ENCODE measurements around the gene PSMB7.

Gene PSMB7

GRCh38 chr9:124409410-124409809, 5.8 kb downstream of the PSMB7 start:
- no peak for DNase-seq

GRCh38 chr9:124403246-124403645, 12.0 kb downstream of the PSMB7 start:
- no peak for DNase-seq

- no peak for DNase-seq
Observed at GRCh38 chr9:124399968-124400940, 15.0 kb downstream of the PSMB7 start.

- DNase-seq: no peak
Observed at GRCh38 chr9:124399323-124399967, 15.8 kb downstream of the PSMB7 start.

GRCh38 chr9:124398191-124398935, 16.9 kb downstream of the PSMB7 start:
- DNase-seq: no peak

DNA sequence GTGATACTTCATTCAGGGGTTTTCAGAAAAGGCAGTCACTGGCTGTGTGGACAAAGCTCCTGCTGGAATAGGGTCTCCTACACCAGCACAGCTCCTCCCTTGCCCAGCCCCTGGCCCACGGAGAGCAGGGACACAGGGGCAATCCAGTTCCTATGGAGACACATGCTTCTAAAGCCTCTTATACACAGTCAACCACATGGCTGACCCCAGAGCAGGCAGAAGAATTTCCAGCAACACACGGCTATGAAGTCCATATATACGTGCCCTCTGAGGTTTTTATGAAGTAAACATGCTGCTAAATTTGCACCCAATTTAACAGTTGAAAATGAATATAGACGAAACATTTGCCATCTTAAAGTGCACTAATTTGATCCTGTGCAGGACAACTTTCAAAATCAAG, 19.4 kb downstream of the PSMB7 start:
- DNase-seq: no peak

- DNase-seq: no peak
Observed at GRCh38 chr9:124394596-124394995, 20.6 kb downstream of the PSMB7 start.

DNA sequence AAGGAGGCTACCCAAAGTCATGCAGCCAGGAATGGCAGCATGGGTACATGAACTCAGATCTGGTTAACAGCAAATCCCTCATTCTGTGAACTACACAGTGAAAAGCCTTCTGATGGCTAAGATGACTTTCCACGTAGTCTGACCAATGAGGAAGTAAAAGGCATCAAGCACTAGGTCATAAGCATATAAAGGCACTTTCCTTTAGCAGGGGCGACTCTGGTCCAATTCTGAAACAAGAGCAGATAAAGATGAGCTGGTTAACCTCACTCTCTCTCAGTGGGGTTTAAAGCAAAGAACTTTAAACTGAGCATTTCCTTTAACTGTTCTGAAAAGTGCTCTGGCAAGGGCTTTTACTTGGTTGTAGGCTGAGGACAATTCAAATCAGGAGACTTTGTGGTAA, 21.1 kb downstream of the PSMB7 start:
- no peak for DNase-seq

DNA sequence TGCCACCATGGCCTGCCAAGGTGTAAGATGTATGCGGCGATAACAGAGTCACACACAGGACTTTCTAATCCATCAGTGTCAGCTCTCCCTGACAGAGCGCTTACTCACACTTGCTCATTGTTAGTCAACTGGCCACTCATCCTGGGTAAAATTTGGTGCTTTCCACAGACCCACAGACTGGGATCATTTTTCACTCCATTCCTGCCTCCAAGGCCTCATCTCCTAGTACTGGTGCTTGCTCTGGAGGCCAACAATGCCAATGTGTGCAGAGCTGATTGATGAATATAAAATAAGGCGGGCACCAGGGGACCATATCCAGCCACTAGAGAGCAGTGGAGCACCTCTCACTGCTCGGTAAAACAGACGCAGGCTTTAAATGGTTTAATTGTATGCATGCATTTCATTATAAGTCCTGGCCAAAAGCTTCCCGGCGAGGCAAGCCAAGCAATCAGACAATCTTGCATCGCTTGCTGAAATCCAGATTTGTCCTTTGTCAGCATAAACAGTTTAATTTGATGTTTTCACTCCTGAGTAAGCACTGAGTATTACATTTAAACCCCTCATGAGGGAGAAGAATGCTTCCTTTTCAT, 22.3 kb downstream of the PSMB7 start:
- DNase-seq: peak; percentile 45

GRCh38 chr9:124392254-124392870, 22.9 kb downstream of the PSMB7 start:
- peak; percentile 45 for DNase-seq

DNA sequence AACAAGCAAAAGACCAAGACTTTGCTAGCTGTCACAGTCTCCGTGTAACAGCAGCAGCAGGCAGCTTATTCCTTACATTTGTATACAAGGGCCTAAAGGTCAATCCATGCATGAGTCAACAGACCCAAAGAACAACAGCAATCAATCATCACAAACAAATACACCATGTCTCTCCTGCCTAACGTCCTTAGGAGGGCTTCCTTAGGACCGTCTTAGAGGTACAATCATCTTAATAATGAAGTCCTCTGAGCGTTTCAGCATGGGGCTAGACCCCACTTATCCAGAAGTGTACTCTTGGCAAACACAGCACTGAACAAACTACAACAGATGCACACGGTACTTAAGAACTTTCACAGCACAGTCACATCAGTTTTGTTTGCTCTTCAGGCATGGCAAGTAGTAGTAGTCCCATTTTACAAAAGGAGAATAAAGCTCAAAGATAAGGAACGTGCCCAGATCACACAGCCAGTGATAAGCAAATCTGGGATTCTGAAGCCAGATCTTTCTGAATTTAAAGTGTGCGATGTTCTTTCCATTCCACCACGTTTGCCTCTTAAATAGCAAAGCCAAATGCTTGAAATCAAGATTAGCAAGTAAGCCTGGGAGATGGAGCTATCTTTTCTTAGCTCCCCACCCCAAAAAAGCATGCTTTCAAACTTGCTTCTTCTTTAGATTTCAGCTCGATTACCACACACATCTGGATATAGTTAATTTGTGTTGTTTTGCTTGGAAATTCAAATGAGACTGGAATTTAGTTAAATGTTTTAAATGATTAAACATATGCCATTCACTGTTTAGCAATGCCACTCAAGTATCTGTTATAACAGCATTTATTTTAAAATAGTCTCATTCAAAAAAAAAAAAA, 24.2 kb downstream of the PSMB7 start:
- no peak for DNase-seq

GRCh38 chr9:124389146-124389939, 25.9 kb downstream of the PSMB7 start:
- no peak for DNase-seq

GRCh38 chr9:124388275-124389048, 26.8 kb downstream of the PSMB7 start:
- peak; percentile 80 for DNase-seq

GRCh38 chr9:124386201-124386600, 29.0 kb downstream of the PSMB7 start:
- DNase-seq: no peak

DNA sequence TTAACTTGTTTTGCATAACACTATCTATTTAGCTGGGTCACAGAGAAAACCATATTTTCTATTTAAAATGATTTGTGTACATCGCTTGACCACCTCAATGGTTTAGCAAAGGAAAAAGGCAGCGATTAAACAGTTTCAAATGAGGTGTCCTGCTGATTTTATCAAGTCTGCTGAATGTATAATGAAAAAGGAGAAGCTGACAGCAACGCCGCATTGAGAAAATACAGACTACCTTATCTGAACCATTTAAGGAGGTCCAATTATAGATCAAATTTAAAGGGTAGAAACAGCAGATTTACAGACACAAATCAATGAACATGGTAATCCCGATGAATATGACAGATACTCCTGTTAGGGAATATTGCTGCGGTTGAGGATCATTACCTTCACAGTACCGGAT, 29.6 kb downstream of the PSMB7 start:
- peak; percentile 46 for DNase-seq

DNA sequence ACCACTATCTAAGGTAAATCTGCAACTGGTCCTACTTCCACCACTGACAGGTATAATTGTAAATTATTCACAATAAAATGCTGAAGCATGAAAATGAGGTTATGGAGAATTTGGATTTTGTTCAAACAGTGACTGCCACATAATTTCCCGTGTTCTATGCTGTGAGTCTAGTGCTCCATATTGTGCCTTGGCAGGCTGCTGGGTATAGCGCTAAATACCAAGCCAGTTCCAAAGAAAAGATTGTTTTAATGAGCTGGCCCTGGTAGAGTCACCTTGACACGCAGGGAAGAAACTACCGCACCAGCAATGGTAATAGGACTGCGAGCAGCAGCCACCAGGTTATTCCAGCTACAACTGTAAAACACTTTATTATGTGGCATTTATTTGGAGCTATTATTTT, 30.4 kb downstream of the PSMB7 start:
- no peak for DNase-seq

- DNase-seq: no peak
Observed at GRCh38 chr9:124384210-124384609, 31.0 kb downstream of the PSMB7 start.

DNA sequence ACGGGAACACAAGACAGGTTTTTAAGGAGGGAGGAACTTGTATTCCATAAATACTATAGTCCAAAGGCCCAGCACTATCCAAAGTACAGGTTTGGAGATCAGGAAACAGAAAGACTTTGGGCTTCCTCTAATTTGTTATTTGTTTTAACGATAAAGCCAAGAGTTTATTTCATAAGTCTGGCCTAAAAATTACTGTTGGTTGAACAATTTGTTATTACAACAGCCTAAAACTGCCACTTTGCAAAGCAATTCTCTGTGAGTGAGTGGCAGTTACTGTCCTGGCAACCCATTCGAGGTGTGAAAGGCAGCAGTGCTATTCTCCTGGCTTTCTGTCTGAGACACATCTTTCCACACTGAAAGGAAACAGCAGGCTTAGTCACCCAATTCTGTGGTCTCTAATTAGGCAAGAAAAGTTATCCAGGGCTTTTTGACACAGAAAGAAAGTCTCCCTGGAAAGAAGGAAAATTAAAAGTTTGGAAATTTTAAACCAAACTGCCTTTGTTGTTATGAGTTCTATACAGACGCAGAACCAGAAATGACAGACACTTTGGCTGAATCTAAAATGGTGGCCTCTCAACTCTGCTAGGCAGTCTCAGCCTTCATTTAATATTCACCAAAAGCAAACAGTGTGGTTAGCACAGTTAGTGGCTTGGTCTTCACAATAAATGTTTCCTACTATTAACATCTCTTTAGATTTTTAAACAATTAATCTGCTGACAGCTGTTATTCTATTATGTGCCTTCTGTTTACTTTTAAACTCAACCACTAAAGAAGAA, 33.9 kb downstream of the PSMB7 start:
- peak; percentile 54 for DNase-seq
